CD4-positive, alpha-beta memory T cell (primary cell): ENCODE measurements around the gene HDAC9. TPM values are rescaled to one million over a fixed set of nuclear protein-coding genes. Genes with fewer than 3 reads are reported as not detected.

Experiments used
- CTCF ChIA-PET: fragments of 350-600 bp; sonication (Branson Sonifier 250); formaldehyde crosslinking; loops from one replicate; lab custom pipeline; 2021; ENCODE audit warnings: inconsistent platforms; ENCODE audit not compliant: partially characterized antibody; lab: Charles Lee
- POLR2A ChIA-PET: fragments of 350-600 bp; sonication (Branson Sonifier 250); formaldehyde crosslinking; loops from one replicate; lab custom pipeline; 2021; ENCODE audit not compliant: partially characterized antibody; lab: Charles Lee
- DNase-seq, 5 donors: peaks; one replicate each; pipeline versions ENCODE4 v3.0.0 to v3.0.0-alpha.2; 2020 to 2022; ENCODE audit warnings: mixed read lengths in 1 of 5
- H3K27ac ChIP-seq: one replicate; pipeline ENCODE4 v1.7.0; 2013; ENCODE audit warnings: low read depth, low read length
- H3K27me3 ChIP-seq: 2 replicates; pipeline ENCODE4 v1.7.0; 2013; ENCODE audit warnings: mild to moderate bottlenecking, low read length, moderate library complexity; ENCODE audit not compliant: insufficient read depth
- H3K36me3 ChIP-seq: 2 replicates; pipeline ENCODE4 v1.7.0; 2013; ENCODE audit warnings: mild to moderate bottlenecking, low read length, moderate library complexity; ENCODE audit not compliant: insufficient read depth
- H3K4me1 ChIP-seq: 2 replicates; pipeline ENCODE4 v1.7.0; 2013; ENCODE audit warnings: mild to moderate bottlenecking, low read length, moderate library complexity; ENCODE audit not compliant: insufficient read depth
- H3K4me3 ChIP-seq, 2 donors: one replicate each; pipeline ENCODE4 v1.7.0; 2013; ENCODE audit warnings: low read length in 2 of 2, mild to moderate bottlenecking in 1 of 2
- H3K9me3 ChIP-seq, 2 donors: one replicate each; pipeline ENCODE4 v1.7.0; 2013; ENCODE audit warnings: low read length in 2 of 2, control low read depth in 1 of 2; ENCODE audit not compliant: control insufficient read depth in 1 of 2
- H3K27ac Mint-ChIP-seq, 7 donors: one replicate each; pipeline ENCODE4 v1.8.0; 2020 to 2021; ENCODE audit warnings: mixed read lengths in 7 of 7, mild to moderate bottlenecking in 6 of 7, inconsistent platforms in 3 of 7, moderate library complexity in 3 of 7
- H3K27me3 Mint-ChIP-seq, 2 donors: one replicate each; pipeline ENCODE4 v1.8.0; 2020 to 2021; ENCODE audit warnings: mixed read lengths in 2 of 2
- H3K36me3 Mint-ChIP-seq, 2 donors: one replicate each; pipeline ENCODE4 v1.8.0; 2020 to 2021; ENCODE audit warnings: mixed read lengths in 2 of 2, inconsistent platforms in 1 of 2, mild to moderate bottlenecking in 1 of 2
- H3K4me1 Mint-ChIP-seq, 4 donors: one replicate each; pipeline ENCODE4 v1.8.0; 2020 to 2021; ENCODE audit warnings: mixed read lengths in 4 of 4, mild to moderate bottlenecking in 1 of 4
- H3K4me3 Mint-ChIP-seq, 8 donors: one replicate each; pipeline ENCODE4 v1.8.0; 2020 to 2021; ENCODE audit warnings: mixed read lengths in 8 of 8, mild to moderate bottlenecking in 7 of 8, moderate library complexity in 6 of 8, inconsistent platforms in 3 of 8
- H3K9me3 Mint-ChIP-seq, 8 donors: one replicate each; pipeline ENCODE4 v1.8.0; 2020 to 2021; ENCODE audit warnings: mixed read lengths in 8 of 8, mild to moderate bottlenecking in 5 of 8, inconsistent platforms in 3 of 8, moderate library complexity in 1 of 8
- intact Hi-C: fragments of 100-400 bp; cut with micrococcal nuclease; formaldehyde crosslinking; loops from one replicate; pipeline ENCODE4 v1.15.1; 2023
- polyA plus RNA-seq, 2 donors: library from polyadenylated mRNA; unstranded; fragments of 300-500 nt; fragmentation: Illumina TruSeq; gene quantifications; one replicate each; pipeline ENCODE4 v1.2.3, GENCODE V29; 2021
- total RNA-seq, 2 experiments: library from RNA; stranded (reverse); gene quantifications; one replicate each; pipeline ENCODE4 v1.2.3, GENCODE V29; 2021

The HDAC9 gene
- total and polyA plus RNA-seq, 4 experiments from 2014 or later, result 0.36 to 0.73 (median 0.39) TPM; not detected in 1

- H3K9me3 ChIP-seq, result no peaks in the 10 kb centered on the region
- no peaks in the 10 kb centered on the region for H3K4me1 Mint-ChIP-seq
- no peak overlapping the region for H3K4me3 ChIP-seq
- H3K9me3 Mint-ChIP-seq, result peaks cover 0 to 4% (median 0%) of the 10 kb centered on the region in 8 donors
- CTCF ChIA-PET, result no interaction called here
- no peak overlapping the region for H3K4me3 Mint-ChIP-seq
- H3K27me3 Mint-ChIP-seq, result no peaks in the 10 kb centered on the region
- no peaks in the 10 kb centered on the region for H3K36me3 Mint-ChIP-seq
- intact Hi-C loops, result no loop called here
- H3K27ac ChIP-seq, result no peak overlapping the region
- no peaks in the 10 kb centered on the region for H3K4me1 ChIP-seq
- no peak overlapping the region for H3K27ac Mint-ChIP-seq
- H3K27me3 ChIP-seq, result no peaks in the 10 kb centered on the region
- H3K36me3 ChIP-seq, result no peaks in the 10 kb centered on the region
- POLR2A ChIA-PET, result no interaction called here
- DNase-seq, result no peak
These were observed 206.7 kb downstream of the HDAC9 start for GRCh38 chr7:18702071-18702829.

- H3K4me1 Mint-ChIP-seq, result peaks cover 0 to 5% (median 0%) of the 10 kb centered on the region in 4 donors
- no peaks in the 10 kb centered on the region for H3K36me3 Mint-ChIP-seq
- ChIA-PET CTCF (no interaction called here), POLR2A (no interaction called here)
- Histone ChIP-seq H3K27me3 (no peaks in the 10 kb centered on the region), H3K36me3 (no peaks in the 10 kb centered on the region), H3K4me1 (no peaks in the 10 kb centered on the region), H3K4me3 (no peak overlapping the region), H3K9me3 (no peaks in the 10 kb centered on the region), H3K27ac (no peak overlapping the region)
- H3K4me3 Mint-ChIP-seq, result no peak overlapping the region
- DNase-seq, result no peak
- no peak overlapping the region for H3K27ac Mint-ChIP-seq
- intact Hi-C loops, result no loop called here
- H3K9me3 Mint-ChIP-seq, result peaks cover 0 to 6% (median 0%) of the 10 kb centered on the region in 8 donors
- H3K27me3 Mint-ChIP-seq, result no peaks in the 10 kb centered on the region
These were observed 208.1 kb downstream of the HDAC9 start for GRCh38 chr7:18703685-18704084.

- Histone ChIP-seq H3K9me3 (no peaks in the 10 kb centered on the region), H3K27me3 (no peaks in the 10 kb centered on the region), H3K27ac (no peak overlapping the region), H3K36me3 (no peaks in the 10 kb centered on the region), H3K4me1 (no peaks in the 10 kb centered on the region), H3K4me3 (no peak overlapping the region)
- Mint-ChIP-seq H3K27me3 (no peaks in the 10 kb centered on the region), H3K36me3 (no peaks in the 10 kb centered on the region), H3K4me3 (no peak overlapping the region), H3K27ac (no peak overlapping the region), H3K9me3 (peaks cover 0 to 4% (median 0%) of the 10 kb centered on the region in 8 donors), H3K4me1 (peaks cover 0 to 5% (median 0%) of the 10 kb centered on the region in 4 donors)
- no peak for DNase-seq
- ChIA-PET POLR2A (no interaction called here), CTCF (no interaction called here)
- intact Hi-C loops, result no loop called here
These were observed 211.1 kb downstream of the HDAC9 start for GRCh38 chr7:18706670-18707069.

- H3K27ac ChIP-seq, result no peak overlapping the region
These were observed 212.7 kb downstream of the HDAC9 start for GRCh38 chr7:18708204-18708603.

GRCh38 chr7:18715988-18716387 lies 220.4 kb downstream of the HDAC9 start:
- no peak for DNase-seq
- Histone ChIP-seq H3K36me3 (no peaks in the 10 kb centered on the region), H3K4me3 (no peak overlapping the region), H3K27me3 (no peaks in the 10 kb centered on the region), H3K4me1 (no peaks in the 10 kb centered on the region), H3K9me3 (no peaks in the 10 kb centered on the region), H3K27ac (no peak overlapping the region)
- Mint-ChIP-seq H3K27ac (no peak overlapping the region), H3K4me1 (no peaks in the 10 kb centered on the region), H3K9me3 (no peaks in the 10 kb centered on the region), H3K36me3 (no peaks in the 10 kb centered on the region), H3K27me3 (no peaks in the 10 kb centered on the region), H3K4me3 (no peak overlapping the region)
- POLR2A ChIA-PET, result no interaction called here
- CTCF ChIA-PET, result no interaction called here
- intact Hi-C loops, result no loop called here

More at GRCh38 chr7:18708204-18708603, 212.7 kb downstream of the HDAC9 start:
- intact Hi-C loops, result no loop called here
- Mint-ChIP-seq H3K27me3 (no peaks in the 10 kb centered on the region), H3K4me3 (no peak overlapping the region), H3K36me3 (no peaks in the 10 kb centered on the region), H3K27ac (no peak overlapping the region), H3K4me1 (peaks cover 0 to 5% (median 0%) of the 10 kb centered on the region in 4 donors), H3K9me3 (peaks cover 0 to 2% (median 0%) of the 10 kb centered on the region in 8 donors)
- H3K4me1 ChIP-seq, result no peaks in the 10 kb centered on the region
- H3K36me3 ChIP-seq, result no peaks in the 10 kb centered on the region
- H3K4me3 ChIP-seq, result no peak overlapping the region
- no peaks in the 10 kb centered on the region for H3K9me3 ChIP-seq
- CTCF ChIA-PET, result no interaction called here
- DNase-seq, result no peak
- no peaks in the 10 kb centered on the region for H3K27me3 ChIP-seq
- POLR2A ChIA-PET, result no interaction called here

GRCh38 chr7:18721429-18721828 lies 225.9 kb downstream of the HDAC9 start:
- H3K9me3 ChIP-seq, result no peaks in the 10 kb centered on the region
- POLR2A ChIA-PET, result no interaction called here

GRCh38 chr7:18724318-18724717 lies 228.8 kb downstream of the HDAC9 start:
- H3K4me3 Mint-ChIP-seq, result no peak overlapping the region

More at GRCh38 chr7:18721429-18721828, 225.9 kb downstream of the HDAC9 start:
- DNase-seq, result no peak
- Histone ChIP-seq H3K36me3 (no peaks in the 10 kb centered on the region), H3K27ac (no peak overlapping the region), H3K27me3 (no peaks in the 10 kb centered on the region), H3K4me3 (no peak overlapping the region), H3K4me1 (no peaks in the 10 kb centered on the region)
- H3K27ac Mint-ChIP-seq, result no peak overlapping the region
- H3K36me3 Mint-ChIP-seq, result no peaks in the 10 kb centered on the region
- CTCF ChIA-PET, result no interaction called here
- no peaks in the 10 kb centered on the region for H3K4me1 Mint-ChIP-seq
- H3K4me3 Mint-ChIP-seq, result no peak overlapping the region
- peaks cover 0 to 4% (median 0%) of the 10 kb centered on the region in 8 donors for H3K9me3 Mint-ChIP-seq
- no peaks in the 10 kb centered on the region for H3K27me3 Mint-ChIP-seq
- intact Hi-C loops, result no loop called here

More at GRCh38 chr7:18724318-18724717, 228.8 kb downstream of the HDAC9 start:
- Mint-ChIP-seq H3K4me1 (no peaks in the 10 kb centered on the region), H3K9me3 (peaks cover 0 to 4% (median 0%) of the 10 kb centered on the region in 8 donors), H3K27ac (no peak overlapping the region), H3K36me3 (no peaks in the 10 kb centered on the region), H3K27me3 (no peaks in the 10 kb centered on the region)
- Histone ChIP-seq H3K27me3 (no peaks in the 10 kb centered on the region), H3K4me1 (no peaks in the 10 kb centered on the region), H3K36me3 (no peaks in the 10 kb centered on the region), H3K27ac (no peak overlapping the region), H3K4me3 (no peak overlapping the region), H3K9me3 (no peaks in the 10 kb centered on the region)
- intact Hi-C loops, result no loop called here
- POLR2A ChIA-PET, result no interaction called here
- DNase-seq, result no peak
- CTCF ChIA-PET, result no interaction called here
